ENCODE measurements around the gene PTGES2.
"Not testable (repeated sequence)": the region's sequence is repeated elsewhere in the genome, so short reads cannot be mapped to it uniquely, and the experiment has no call there.

Gene PTGES2

GRCh38 chr9:128136816-128137793, 9.6 kb upstream of the PTGES2 start:
- DNase-seq, result no peak

- DNase-seq, result not testable (repeated sequence)
Measured at GRCh38 chr9:128135561-128135960, 8.0 kb upstream of the PTGES2 start.

GRCh38 chr9:128132139-128132538, 4.6 kb upstream of the PTGES2 start:
- not testable (repeated sequence) for DNase-seq

- not testable (repeated sequence) for DNase-seq
Measured at GRCh38 chr9:128131346-128131745, 3.8 kb upstream of the PTGES2 start.

- not testable (repeated sequence) for DNase-seq
Measured at GRCh38 chr9:128130651-128131050, 3.1 kb upstream of the PTGES2 start.

GRCh38 chr9:128129976-128130590, 2.6 kb upstream of the PTGES2 start:
- not testable (repeated sequence) for DNase-seq

GRCh38 chr9:128128836-128129590, 1.5 kb upstream of the PTGES2 start:
- DNase-seq, result no peak

- DNase-seq, result peak; percentile 84
Measured at GRCh38 chr9:128127990-128128835, 684 bp upstream of the PTGES2 start.

GRCh38 chr9:128125580-128126354, 1.8 kb downstream of the PTGES2 start:
- DNase-seq, result no peak

GRCh38 chr9:128124873-128125579, 2.5 kb downstream of the PTGES2 start:
- DNase-seq, result peak; percentile 3

- no peak for DNase-seq
Measured at GRCh38 chr9:128124451-128124850, 3.1 kb downstream of the PTGES2 start.

- no peak for DNase-seq
Measured at GRCh38 chr9:128123451-128124080, 4.0 kb downstream of the PTGES2 start.

GRCh38 chr9:128122809-128123175, 4.7 kb downstream of the PTGES2 start:
- no peak for DNase-seq

- no peak for DNase-seq
Measured at GRCh38 chr9:128121924-128122808, 5.4 kb downstream of the PTGES2 start.

GRCh38 chr9:128121466-128121810, 6.1 kb downstream of the PTGES2 start:
- no peak for DNase-seq

GRCh38 chr9:128120741-128121465, 6.6 kb downstream of the PTGES2 start:
- DNase-seq, result no peak

- no peak for DNase-seq
Measured at GRCh38 chr9:128120061-128120740, 7.3 kb downstream of the PTGES2 start.
